Measurements from ENCODE around the gene EIF2AK2.
A peak's percentile ranks its signal among the peaks of the same experiment; 100 is the strongest.

EIF2AK2 gene

DNA sequence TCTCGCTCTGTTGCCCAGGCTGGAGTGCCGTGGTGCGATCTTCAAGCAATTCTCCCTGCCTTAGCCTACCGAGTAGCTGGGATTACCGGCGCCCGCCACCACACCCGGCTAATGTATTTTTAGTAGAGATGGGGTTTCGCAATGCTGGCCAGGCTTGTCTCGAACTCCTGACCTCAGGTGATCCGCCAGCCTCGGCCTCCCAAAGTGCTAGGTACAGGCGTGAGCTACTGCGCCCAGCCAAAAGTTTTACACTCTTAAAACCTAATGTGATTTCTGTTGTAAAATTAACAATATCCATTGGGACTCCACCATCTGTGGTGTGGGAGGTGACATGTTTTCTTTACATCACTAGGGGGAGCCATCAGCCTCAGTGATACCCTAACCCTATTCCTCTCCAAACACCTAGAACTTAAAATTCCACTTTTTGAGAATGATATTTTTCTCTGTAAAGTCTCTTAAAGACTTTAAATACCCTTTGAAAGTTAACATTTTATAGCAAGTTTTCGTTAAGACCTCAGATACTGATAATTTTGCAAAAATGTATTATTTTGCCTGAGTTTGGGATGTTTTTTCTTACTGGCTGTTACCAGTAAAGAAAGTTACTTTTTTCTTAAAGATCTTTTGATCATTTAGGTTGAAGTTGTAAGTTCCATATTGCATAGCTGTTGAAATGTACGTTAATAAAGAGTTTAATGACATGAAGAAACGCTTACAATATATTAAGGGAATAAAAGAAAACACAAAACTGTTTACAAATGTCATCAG, 11.6 kb upstream of the EIF2AK2 start:
- DNase-seq: no peak

DNA sequence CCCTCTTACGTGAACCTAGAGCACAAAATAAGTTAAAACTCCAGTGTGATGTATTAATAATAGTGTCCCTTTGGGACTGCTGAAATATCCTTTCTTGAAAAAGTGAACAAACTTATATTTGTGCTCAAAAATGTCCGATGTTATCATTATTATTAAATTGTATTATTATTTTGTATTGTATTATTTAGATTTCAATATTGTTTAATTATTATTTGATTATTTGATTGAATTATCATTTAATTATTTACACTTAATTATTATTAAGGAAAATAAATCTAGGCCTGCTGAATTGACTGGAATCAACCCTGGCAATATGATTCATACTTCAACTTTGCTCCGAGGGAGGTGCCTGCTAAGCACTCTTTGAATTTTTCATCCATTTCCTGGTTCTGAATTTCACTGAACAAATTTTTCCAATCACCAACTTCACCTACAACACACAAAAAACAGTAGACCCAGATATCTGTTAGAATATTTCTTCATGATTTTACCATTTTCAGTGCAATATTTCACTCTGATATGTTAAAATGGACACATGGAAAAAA, 10.9 kb upstream of the EIF2AK2 start:
- DNase-seq: no peak

DNA sequence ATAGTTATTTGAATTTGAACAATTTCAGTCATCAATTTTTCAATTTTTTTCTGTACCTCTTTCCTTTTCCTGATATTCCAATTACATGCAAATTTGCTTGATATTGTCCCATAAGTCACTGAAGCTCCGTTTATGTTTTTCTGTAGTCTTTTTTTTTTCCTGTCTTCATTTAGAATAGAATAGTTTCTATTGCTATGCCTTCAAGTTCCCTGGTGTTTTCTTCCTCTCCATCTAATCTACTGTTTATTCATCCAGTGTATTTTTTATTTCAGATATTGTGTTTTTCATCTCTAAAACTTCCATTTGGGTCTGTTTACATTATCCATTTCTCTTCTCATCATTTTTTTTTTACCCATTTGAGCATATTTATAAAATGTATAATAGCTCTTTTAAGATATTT, 8.0 kb upstream of the EIF2AK2 start:
- DNase-seq: no peak

DNA sequence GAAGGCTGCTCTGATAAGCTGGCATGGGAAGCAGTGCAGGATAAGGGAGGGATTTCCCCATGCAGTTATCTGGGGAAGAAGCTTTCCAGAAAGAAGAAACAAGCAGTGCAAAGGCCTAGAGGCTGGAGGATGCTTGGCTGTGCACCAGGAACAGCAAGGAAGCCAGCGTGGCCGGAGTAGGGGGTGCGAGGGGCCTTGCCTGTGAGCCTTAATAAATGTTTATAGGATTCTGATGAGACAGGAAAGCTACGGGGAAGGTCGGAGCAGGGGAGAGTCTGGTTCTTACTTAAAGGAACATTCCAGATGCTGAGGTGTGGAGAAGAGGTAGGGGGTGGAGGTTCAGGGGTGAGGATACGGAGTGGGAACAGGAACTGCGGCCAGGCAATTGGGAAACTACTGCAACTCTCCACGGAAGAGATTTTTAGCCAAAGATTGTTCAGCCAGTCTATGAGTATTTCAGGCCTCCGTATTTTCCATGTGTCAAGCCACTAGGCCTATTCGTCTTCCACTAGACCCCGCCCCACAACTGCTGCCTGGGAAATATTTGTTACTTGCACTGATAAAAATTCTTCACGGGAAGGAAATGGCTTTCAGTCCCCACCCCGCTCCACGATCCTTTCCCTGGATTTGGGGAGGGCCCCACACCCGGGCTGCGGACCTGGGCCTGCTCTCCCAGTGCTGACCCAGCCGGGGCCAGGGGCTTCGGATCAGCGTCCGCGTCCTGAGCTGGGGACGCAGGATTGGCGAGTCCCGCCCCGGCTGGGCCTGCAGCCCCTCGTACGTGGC, 516 bp downstream of the EIF2AK2 start:
- peak; percentile 55 for DNase-seq

DNA sequence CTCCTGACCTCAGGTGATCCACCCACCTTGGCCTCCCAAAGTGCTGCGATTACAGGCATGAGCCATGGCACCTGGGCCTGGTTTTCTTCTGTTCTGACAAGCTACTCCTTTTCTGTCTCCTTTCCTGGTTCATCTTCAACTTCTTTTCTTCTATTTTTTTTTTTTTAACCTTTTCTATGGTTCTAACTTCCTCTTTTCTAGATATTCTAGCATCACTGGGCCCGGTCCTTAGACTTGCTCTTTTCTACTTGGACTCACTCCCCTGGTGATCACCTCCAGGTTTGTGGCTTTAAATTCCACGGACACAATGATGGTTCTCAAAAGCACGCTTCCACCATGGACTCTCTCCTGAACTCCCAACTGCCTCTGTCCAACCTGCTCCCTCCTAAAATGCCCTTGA, 2.0 kb downstream of the EIF2AK2 start:
- DNase-seq: no peak

DNA sequence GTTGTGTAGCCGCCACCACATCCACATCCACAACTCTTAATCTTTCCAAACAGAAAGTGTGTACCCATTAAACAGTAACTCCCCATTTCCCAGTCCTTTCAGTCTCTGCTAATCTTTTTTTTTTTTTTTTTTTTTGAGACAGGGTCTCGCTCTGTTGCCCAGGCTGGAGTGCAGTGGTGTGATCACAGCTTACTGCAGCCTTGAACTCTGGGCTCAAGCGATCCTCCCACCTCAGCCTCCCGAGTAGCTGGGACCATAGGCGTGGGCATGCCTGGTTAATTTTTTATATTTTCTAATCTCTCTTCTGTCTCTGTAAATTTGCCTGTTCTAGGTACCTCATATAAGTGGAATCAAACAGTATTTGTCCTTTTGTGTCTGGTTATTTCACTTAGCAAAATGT, 3.6 kb downstream of the EIF2AK2 start:
- no peak for DNase-seq

DNA sequence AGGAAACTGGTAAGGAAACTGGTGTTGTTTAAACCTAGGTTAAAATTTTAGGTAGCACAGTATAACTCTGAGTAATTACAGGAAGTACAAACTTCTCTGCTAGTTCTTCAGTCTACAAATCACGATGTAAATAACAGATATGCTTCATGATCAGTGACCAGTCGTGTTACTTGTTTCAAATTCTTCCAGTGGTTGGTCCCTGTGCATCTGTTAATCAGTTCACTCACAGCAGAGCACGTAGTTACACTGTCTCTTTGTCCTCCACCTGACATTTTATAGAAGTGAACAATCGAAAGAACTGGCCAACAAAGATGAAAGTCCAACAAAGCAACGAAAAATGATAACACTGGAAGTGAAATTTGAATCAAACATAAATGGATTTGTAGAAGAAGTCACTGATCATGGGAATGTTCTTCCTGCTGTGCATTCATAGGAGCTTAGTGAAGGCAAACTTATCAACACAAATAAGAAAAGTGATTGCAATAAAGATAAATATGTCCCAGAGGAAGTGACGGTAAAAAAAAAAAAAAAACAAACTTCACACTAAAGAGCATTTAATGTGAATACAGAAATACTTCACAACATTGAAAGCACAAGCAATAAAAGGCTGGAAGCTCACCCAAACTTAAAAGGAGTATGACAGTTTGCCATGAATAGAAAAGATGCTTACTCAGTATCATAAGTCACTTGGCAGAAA, 7.0 kb downstream of the EIF2AK2 start:
- DNase-seq: no peak

DNA sequence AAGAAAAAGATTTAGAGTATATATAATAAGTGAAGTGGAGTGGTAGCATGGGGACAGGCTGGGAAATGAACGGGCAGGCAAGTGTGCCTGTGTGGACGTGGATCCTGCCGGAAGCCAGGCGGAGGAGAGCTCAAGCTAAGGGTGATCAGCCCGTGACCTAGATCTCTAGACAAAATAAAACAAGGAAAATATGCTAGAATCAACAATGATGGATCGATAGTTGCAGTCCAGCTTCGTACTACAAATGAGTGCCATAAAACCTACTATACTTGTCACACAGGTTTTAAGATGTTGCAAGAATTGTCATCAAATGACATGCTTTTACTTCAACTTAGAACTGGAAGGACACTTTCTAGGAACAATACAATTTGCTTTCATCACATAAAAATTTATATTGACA, 8.5 kb downstream of the EIF2AK2 start:
- no peak for DNase-seq

DNA sequence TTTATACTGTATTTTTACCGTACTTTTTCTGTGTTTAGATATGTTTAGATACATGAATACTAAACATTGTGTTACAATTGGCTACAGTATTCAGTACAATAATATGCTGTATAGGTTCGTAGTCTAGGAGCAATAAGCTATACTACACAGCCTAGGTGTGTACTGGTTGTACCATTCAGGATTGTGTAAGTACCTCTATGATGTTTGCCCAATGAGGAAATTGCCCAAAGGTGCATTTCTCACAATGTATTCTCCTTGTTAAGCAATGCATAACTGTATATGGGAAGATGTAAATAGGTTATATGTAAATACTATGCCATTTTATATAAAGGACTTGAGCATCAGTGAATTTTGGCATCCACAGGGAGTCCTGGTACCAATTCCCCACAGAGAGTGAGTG, 10.7 kb downstream of the EIF2AK2 start:
- DNase-seq: no peak

DNA sequence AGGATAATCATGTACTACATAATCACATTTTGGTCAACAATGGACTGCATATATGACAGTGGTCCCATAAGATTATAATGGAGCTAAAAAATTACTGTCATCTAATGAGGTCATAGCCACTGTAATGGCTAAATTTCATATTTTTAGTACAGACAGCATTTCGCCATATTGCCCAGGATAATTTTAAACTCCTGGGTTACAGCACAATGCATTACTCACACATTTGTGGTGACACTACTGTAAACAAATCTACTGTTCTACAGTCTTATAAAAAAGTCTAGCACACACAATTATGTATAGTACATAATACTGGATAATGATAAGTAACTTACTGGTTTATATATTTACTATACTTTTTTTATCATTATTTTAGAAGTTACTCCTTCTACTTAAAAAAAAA, 12.8 kb downstream of the EIF2AK2 start:
- DNase-seq: no peak

DNA sequence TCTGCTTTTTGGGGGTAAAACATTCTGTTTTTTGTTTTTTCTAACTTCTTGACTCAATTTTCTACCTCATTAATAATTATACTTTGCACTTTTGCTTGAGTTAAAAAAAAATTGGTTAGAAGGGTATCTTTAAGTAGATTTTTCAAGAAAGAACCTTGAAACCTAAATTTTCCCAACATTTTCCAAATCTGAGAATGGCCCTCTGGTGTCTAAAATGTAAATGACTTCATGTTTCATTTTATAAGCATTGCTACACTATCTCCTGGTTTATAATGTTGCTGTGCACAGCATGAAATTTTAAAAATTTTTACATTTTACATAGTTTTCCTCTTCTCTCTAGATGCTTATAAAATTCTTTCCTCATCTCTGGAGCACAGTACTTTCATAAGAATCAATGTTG, 14.2 kb downstream of the EIF2AK2 start:
- no peak for DNase-seq

DNA sequence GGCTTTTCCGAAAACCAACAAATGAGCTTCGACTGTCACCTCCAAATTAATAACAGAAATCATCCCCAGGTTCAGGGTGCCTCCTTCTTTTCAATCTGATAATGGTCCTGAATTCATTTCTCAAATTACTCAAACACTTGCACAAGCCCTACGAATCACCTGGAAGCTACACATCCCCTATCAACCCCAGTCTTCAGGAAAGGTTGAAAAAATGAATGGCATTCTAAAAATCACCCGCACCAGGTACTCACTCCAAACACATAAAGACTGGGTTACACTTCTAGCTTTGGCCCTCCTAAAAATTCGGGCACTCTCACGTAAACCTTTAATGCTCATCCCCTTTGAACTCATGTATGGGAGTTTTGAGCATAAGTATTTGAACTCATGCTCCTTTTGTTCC, 23.9 kb downstream of the EIF2AK2 start:
- no peak for DNase-seq

DNA sequence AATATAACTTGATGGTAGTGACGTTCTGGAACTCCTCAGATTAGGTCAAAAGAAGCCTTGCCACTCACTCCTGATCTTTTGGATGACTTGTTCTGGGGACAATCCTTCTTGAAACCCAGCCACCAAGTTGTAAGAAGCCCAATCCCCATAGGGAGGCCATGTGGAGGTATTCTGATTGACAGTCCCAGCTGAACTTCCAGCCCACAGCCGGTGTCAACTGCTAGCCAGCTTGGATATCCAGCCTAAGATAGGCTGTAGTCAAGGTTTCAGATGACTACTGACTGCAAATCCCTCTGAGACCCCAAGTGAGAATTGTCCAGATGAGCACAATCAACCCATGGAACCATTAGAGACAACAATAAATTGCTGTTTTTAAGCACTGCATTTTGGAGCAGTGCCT, 31.4 kb downstream of the EIF2AK2 start:
- no peak for DNase-seq

DNA sequence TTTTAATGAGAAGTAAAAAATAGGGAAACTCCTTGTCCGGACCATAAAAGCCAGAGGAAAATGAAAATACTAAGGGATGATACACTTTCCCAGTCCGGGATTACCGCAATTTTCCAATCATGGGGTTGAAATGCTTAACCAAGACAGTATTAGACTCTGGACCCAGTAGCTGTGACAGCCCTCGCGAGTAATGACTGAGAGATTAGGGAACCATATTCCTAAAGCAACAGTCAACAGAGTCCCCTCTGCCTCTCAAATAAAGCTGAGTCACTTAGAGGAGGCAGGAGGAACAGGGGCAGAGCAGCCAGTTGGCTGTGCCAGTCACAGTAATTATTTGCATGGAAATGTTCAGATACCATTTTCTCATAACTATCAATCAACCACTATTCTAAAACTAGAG, 37.6 kb downstream of the EIF2AK2 start:
- DNase-seq: no peak

DNA sequence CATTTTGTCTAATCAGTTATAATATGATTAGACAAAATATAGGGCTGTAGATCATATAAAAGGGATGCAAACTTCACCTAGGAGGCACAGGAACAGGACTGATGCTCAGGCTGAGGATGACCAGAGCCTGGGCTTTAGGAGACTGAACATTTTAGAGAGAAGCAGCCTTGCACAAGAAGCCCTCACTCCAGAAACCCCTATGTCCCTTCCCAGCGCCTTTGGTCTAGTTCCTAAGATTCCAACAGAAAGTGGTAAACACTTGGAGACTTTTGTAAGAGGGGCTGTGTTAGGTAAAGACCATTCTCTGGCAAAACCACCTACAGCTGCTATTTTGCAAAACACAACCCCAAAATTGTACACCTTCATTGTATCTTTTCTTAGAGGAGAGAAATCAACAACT, 39.2 kb downstream of the EIF2AK2 start:
- no peak for DNase-seq

DNA sequence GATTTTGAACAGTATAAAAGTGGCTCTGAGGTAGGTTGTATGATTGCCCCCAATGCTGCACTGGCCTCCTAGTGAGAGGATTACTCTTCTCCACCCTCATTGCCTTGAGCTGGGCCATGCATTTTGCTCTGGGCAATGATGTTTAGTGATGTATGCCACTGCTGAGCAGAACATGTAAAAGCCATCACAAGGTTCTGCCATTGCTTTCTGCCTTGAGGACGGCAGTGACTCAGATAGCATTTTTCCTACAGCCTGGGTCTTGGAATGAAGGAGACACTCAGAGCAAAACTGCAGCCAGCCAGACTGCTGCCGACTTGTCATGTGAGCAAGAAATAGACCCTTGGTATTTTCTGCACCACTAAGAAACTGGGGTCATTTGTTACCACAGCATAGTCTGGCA, 44.8 kb downstream of the EIF2AK2 start:
- no peak for DNase-seq

DNA sequence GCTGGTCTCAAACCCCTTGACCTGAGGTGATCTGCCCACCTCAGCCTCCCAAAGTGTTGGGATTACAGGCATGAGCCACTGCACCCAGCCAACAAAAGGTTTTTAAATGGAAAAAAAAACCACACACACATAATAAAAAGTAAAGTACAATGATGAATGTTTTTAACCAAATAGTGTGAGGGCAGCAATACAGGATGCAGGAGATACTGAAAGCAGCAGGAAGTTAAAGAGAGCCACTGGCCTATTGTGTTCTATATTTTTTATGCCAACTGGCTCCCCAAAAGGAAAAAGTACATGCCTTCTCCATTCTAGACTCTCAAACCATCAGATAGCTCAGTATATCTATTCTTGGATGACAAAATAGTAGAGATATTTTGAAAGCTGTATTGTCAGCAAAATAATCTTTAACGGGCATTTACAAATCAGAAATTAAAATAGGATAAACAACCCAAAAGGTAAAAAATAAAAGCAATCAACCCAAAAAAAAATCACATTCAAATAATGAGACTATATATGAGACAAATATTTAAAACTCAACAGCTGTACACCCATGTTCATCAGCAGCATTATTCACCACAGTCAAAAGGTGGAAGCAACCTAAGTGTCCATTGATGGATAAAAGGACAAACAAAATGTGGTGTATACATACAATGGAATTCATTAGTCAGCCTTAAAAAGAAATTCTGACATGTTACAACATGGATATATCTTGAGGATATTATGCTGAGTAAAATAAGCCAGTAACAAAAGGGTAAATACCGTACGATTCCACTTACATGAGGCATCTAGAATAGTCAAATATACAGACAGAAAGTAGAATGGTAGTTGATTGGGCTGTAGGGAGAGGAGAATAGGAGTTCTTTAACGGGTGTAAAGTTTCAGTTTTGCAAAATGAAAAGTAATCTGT, 46.2 kb downstream of the EIF2AK2 start:
- no peak for DNase-seq

DNA sequence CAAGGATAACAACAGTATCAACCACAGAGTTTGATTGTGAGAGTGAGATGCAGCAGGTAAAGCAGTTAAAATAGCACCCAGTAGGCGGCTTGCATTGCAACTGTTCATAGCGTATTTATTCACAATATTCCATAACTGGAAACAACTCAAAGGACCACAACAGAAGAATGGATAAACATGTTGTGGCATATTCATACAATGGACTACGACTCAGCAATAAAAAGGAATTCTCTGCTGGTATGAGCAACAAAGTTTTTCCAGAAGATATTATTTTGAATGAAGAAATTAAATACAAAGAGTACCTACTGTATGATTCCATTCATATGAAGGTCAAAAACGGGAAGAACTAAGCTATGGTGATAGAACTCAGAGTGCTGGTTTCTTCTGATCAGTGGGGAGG, 47.3 kb downstream of the EIF2AK2 start:
- no peak for DNase-seq

DNA sequence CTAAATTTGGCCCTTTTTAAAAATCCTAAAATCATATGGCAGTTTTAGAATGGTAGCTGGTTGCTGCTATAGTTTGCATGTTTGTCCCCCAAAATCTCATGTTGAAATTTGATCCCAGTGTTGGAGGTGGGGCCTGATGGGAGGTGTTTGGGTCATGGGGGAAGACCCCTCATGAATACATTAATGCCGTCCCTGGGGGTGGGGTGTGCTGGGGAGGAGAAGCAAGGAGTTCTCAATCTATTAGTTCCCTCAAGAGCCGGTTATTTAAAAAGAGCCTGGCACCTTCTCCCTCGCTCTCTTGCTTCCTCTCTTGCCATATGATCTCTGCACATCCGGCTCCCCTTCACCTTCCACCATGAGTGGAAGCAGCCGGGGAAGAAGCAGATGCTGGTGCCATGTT, 51.6 kb downstream of the EIF2AK2 start:
- DNase-seq: no peak

DNA sequence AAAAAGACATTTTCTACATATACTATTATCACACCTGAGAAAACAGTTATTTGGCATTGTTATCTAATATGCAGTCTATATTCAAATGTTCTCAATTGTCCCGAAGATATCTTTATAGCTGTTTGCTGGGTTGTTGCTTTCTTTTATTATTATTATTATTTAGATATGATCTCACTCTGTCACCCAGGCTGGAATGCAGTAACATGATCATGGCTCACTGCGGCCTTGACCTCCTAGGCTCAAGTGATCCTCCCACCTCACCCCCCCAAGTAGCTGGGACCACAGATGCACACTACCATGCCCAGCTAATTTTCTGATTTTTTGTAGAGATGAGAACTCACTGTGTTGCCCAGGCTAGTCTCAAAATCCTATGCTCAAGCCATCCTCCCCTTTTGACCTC, 52.6 kb downstream of the EIF2AK2 start:
- no peak for DNase-seq

DNA sequence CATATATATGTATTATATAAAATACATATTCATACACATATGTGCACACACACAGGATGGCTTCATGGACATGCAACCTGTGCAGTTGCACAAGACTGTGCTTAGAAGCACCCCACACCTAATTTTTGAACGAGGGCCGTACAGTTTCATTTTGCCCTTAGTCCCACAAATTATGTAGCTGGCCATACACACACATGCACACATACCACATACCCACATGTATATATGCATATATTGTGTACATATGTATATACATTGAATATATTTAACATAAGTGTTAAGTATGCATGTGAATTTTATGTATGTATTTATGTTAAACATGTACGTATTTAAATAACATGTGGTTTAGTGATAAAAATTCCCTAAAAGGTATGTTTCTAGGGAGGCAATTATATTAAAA, 54.2 kb downstream of the EIF2AK2 start:
- DNase-seq: no peak

DNA sequence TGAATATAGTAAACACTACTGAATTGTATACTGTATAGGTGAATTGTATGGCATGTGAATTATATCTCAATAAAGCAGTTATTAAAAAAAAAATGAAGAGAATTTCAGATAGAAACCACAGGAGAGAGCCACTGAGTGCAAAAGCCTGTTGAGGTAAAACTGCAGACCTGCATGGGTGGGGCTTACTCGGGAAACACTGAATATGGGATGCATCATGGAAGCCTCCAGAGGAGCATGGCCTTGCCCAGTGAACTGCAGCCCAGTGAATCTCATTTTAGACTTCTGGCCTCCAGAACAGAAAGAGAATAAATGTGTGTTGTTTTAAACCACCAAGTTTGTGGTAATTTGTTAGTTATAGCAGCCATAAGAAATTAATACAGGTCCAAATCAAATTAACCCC, 56.7 kb downstream of the EIF2AK2 start:
- DNase-seq: no peak

Measured in activated CD4-positive, alpha-beta T cell treated with anti-CD3 and anti-CD28 coated beads for 1 hour (primary cell).